HepG2 (cell line): ENCODE results near the gene ST6GALNAC4. TPM values are rescaled to one million over a fixed set of nuclear protein-coding genes. Genes with fewer than 3 reads are reported as not detected.

ENCODE experiments used
- CEBPB ChIP-seq: IDR thresholded peaks from 2 replicates; pipeline ENCODE4 v1.6.1; 2011; ENCODE audit warnings: low read depth, low read length, improper control_type of control experiment, borderline replicate concordance
- CENPX ChIP-seq: sonication (generic); formaldehyde crosslinking; IDR thresholded peaks from 2 replicates; pipeline ENCODE4 v1.9.0; 2021; ENCODE audit warnings: mild to moderate bottlenecking, missing genetic modification reagents, moderate library complexity
- DNMT3B ChIP-seq: conservative IDR thresholded peaks from 2 replicates; pipeline ENCODE4 v1.6.1; 2016; ENCODE audit warnings: missing biosample characterization, control low read depth
- HMGA1 ChIP-seq: sonication (generic); formaldehyde crosslinking; conservative IDR thresholded peaks from 2 replicates; pipeline ENCODE4 v1.4.0; 2020; ENCODE audit warnings: missing genetic modification reagents
- ONECUT2 ChIP-seq: sonication (generic); formaldehyde crosslinking; IDR thresholded peaks from 2 replicates; pipeline ENCODE4 v1.4.0; 2020; ENCODE audit warnings: missing genetic modification reagents
- PRPF4 ChIP-seq: fragments of 200-400 bp; formaldehyde crosslinking; IDR thresholded peaks from 2 replicates; pipeline ENCODE4 v1.6.1; 2016; ENCODE audit warnings: low read length, low read depth; ENCODE audit not compliant: poor library complexity, severe bottlenecking
- ZNF232 ChIP-seq: sonication (generic); formaldehyde crosslinking; IDR thresholded peaks from 2 replicates; pipeline ENCODE4 v1.4.0; 2020; ENCODE audit warnings: missing genetic modification reagents, borderline replicate concordance
- ZNF30 ChIP-seq: sonication (generic); formaldehyde crosslinking; IDR thresholded peaks from 2 replicates; pipeline ENCODE4 v1.5.0; 2020; ENCODE audit warnings: mild to moderate bottlenecking, missing genetic modification reagents
- ZNF34 ChIP-seq: sonication (generic); formaldehyde crosslinking; IDR thresholded peaks from 2 replicates; pipeline ENCODE4 v1.4.0; 2020; ENCODE audit warnings: mild to moderate bottlenecking, missing genetic modification reagents, borderline replicate concordance
- polyA plus RNA-seq, 8 experiments: library from polyadenylated mRNA; depleted of rRNA in 3 of 8; stranded (reverse) in 7 of 8; unstranded in 1 of 8; fragments of >200 nt; fragmentation: Illumina TruSeq in 4 of 8; extraction: Trizol in 4 of 8; gene quantifications; 2 replicates each; pipeline versions ENCODE4 v1.2.1 to v1.2.3, GENCODE V29; 2011 to 2016; ENCODE audit warnings: low read depth in 4 of 8, missing spikeins in 1 of 8, mixed read lengths in 1 of 8; ENCODE audit not compliant: insufficient read depth in 1 of 8
- total RNA-seq, 5 experiments: library from RNA; depleted of rRNA; stranded (reverse); fragments of >200 nt; fragmentation: Illumina TruSeq; extraction: Trizol; gene quantifications; 2 replicates each; pipeline ENCODE4 v1.2.3, GENCODE V29; 2016; ENCODE audit warnings: low read depth in 1 of 5
- TF ChIP-seq, protein P1 (sequence below): sonication (generic); formaldehyde crosslinking; IDR thresholded peaks from 2 replicates; pipeline ENCODE4 v1.4.0; 2020; ENCODE audit warnings: missing genetic modification reagents
- TF ChIP-seq, protein P2 (sequence below), 2 experiments: fragments of 450-650 bp in 1 of 2; sonication (generic) in 1 of 2; formaldehyde crosslinking in 1 of 2; IDR thresholded peaks; 2 replicates each; pipeline versions ENCODE4 v1.6.1 to v1.8.0; 2016 to 2022; ENCODE audit warnings: antibody characterized with exemption in 1 of 2, mild to moderate bottlenecking in 1 of 2, missing genetic modification reagents in 1 of 2
- TF ChIP-seq, protein P3 (sequence below): sonication (generic); formaldehyde crosslinking; IDR thresholded peaks from 2 replicates; pipeline ENCODE4 v1.4.0; 2020; ENCODE audit warnings: missing genetic modification reagents, borderline replicate concordance
- TF ChIP-seq, protein P4 (sequence below): sonication (generic); formaldehyde crosslinking; IDR thresholded peaks from 2 replicates; pipeline ENCODE4 v1.5.0; 2020; ENCODE audit warnings: mild to moderate bottlenecking, missing genetic modification reagents

Gene ST6GALNAC4
- total and polyA plus RNA-seq, 2 of the 13 experiments (the other 11 are each of a cell fraction or from before 2014, with no cell fraction given): 18.8 to 27.7 TPM

DNA sequence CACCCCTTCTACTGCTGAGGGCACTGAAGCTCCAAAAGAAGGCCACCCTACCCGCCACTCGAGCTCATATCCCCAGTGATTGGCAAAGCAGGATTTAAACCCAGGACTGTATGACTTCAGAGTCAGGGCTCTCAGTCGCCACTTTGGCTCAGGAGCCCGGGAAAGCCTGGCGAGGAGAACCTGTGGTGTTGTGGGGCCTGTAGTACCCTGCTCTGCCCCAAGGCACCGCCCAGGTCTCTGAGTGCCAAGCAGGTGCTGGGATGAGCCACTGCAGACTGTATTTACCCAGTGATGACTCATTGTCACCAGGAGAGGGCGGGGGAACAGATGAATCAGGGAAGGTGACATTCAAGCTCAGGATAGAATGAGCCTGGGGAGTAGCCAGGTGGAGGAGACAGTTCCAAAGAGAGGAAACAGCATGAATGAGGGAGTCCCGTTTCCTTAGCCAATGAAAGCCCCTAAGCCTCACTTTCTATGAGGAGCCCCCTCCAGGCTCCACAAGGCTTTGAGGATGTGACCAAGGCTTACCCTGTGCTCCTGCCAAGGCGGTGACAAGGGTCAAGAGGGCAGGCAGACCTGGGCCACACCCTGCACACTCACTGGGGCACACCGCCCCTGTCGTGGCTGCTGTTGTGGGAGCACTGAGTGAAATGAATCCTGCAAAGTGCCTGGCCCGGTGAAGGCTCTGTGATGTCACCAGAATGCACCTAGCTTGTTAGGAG, 38.6 kb upstream of the ST6GALNAC4 start (continued):
- no peak for TF ChIP-seq ZNF232 (CRISPR knock-in tag)
- TF ChIP-seq ZNF34 (CRISPR knock-in tag): no peak
- no peak for TF ChIP-seq DNMT3B (CRISPR knock-in tag)
- TF ChIP-seq, protein P1, sequence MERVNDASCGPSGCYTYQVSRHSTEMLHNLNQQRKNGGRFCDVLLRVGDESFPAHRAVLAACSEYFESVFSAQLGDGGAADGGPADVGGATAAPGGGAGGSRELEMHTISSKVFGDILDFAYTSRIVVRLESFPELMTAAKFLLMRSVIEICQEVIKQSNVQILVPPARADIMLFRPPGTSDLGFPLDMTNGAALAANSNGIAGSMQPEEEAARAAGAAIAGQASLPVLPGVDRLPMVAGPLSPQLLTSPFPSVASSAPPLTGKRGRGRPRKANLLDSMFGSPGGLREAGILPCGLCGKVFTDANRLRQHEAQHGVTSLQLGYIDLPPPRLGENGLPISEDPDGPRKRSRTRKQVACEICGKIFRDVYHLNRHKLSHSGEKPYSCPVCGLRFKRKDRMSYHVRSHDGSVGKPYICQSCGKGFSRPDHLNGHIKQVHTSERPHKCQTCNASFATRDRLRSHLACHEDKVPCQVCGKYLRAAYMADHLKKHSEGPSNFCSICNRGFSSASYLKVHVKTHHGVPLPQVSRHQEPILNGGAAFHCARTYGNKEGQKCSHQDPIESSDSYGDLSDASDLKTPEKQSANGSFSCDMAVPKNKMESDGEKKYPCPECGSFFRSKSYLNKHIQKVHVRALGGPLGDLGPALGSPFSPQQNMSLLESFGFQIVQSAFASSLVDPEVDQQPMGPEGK: peak; percentile 73
- TF ChIP-seq ZNF30 (CRISPR knock-in tag): no peak
- TF ChIP-seq, protein P2, sequence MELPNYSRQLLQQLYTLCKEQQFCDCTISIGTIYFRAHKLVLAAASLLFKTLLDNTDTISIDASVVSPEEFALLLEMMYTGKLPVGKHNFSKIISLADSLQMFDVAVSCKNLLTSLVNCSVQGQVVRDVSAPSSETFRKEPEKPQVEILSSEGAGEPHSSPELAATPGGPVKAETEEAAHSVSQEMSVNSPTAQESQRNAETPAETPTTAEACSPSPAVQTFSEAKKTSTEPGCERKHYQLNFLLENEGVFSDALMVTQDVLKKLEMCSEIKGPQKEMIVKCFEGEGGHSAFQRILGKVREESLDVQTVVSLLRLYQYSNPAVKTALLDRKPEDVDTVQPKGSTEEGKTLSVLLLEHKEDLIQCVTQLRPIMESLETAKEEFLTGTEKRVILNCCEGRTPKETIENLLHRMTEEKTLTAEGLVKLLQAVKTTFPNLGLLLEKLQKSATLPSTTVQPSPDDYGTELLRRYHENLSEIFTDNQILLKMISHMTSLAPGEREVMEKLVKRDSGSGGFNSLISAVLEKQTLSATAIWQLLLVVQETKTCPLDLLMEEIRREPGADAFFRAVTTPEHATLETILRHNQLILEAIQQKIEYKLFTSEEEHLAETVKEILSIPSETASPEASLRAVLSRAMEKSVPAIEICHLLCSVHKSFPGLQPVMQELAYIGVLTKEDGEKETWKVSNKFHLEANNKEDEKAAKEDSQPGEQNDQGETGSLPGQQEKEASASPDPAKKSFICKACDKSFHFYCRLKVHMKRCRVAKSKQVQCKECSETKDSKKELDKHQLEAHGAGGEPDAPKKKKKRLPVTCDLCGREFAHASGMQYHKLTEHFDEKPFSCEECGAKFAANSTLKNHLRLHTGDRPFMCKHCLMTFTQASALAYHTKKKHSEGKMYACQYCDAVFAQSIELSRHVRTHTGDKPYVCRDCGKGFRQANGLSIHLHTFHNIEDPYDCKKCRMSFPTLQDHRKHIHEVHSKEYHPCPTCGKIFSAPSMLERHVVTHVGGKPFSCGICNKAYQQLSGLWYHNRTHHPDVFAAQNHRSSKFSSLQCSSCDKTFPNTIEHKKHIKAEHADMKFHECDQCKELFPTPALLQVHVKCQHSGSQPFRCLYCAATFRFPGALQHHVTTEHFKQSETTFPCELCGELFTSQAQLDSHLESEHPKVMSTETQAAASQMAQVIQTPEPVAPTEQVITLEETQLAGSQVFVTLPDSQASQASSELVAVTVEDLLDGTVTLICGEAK (IDR thresholded peaks at IDR 0.05): no peak
- TF ChIP-seq, protein P2 (CRISPR knock-in tag; IDR thresholded peaks at IDR 0.05): no peak
- TF ChIP-seq, protein P3, sequence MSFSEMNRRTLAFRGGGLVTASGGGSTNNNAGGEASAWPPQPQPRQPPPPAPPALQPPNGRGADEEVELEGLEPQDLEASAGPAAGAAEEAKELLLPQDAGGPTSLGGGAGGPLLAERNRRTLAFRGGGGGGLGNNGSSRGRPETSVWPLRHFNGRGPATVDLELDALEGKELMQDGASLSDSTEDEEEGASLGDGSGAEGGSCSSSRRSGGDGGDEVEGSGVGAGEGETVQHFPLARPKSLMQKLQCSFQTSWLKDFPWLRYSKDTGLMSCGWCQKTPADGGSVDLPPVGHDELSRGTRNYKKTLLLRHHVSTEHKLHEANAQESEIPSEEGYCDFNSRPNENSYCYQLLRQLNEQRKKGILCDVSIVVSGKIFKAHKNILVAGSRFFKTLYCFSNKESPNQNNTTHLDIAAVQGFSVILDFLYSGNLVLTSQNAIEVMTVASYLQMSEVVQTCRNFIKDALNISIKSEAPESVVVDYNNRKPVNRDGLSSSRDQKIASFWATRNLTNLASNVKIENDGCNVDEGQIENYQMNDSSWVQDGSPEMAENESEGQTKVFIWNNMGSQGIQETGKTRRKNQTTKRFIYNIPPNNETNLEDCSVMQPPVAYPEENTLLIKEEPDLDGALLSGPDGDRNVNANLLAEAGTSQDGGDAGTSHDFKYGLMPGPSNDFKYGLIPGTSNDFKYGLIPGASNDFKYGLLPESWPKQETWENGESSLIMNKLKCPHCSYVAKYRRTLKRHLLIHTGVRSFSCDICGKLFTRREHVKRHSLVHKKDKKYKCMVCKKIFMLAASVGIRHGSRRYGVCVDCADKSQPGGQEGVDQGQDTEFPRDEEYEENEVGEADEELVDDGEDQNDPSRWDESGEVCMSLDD (CRISPR knock-in tag): no peak
- TF ChIP-seq CEBPB: no peak
- no peak for TF ChIP-seq CENPX (CRISPR knock-in tag)
- TF ChIP-seq, protein P4, sequence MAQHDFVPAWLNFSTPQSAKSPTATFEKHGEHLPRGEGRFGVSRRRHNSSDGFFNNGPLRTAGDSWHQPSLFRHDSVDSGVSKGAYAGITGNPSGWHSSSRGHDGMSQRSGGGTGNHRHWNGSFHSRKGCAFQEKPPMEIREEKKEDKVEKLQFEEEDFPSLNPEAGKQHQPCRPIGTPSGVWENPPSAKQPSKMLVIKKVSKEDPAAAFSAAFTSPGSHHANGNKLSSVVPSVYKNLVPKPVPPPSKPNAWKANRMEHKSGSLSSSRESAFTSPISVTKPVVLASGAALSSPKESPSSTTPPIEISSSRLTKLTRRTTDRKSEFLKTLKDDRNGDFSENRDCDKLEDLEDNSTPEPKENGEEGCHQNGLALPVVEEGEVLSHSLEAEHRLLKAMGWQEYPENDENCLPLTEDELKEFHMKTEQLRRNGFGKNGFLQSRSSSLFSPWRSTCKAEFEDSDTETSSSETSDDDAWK (CRISPR knock-in tag): no peak
- no peak for TF ChIP-seq HMGA1 (CRISPR knock-in tag)
- TF ChIP-seq PRPF4: no peak
- no peak for TF ChIP-seq ONECUT2
